Astrocyte (in vitro differentiated cells and primary cell): ENCODE data around the gene MAPK8IP1.

Experiments
- EZH2 ChIP-seq: IDR thresholded peaks from 2 replicates; pipeline ENCODE4 v1.6.1; 2012; ENCODE audit warnings: mild to moderate bottlenecking, low read length, inconsistent platforms; ENCODE audit not compliant: insufficient read depth
- TF ChIP-seq, protein P1 (sequence below): IDR thresholded peaks from 2 replicates; pipeline ENCODE4 v1.5.1; 2011; ENCODE audit warnings: low read depth, mild to moderate bottlenecking, inconsistent platforms, low read length, moderate library complexity; ENCODE audit not compliant: insufficient read depth

DNA sequence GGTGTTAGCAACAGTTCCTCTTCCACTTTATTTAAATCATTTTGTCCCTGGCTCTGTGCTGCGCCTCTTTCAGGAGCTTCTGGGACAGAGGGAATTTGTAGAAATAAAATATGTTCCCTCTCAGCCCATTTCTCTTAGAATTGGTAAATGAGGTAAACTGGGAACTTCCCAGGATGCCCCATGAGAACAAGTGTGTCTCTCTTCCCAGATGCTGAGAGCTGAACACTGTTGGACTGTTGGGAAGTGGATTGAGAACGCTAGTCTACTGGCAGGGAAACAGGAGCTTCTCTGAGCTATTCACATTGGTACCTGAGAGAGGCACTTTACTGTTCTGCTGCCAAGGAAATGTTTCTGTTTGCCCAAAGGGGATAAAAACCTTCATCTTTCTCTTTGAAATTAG is 34.2 kb upstream of the MAPK8IP1 start:
- TF ChIP-seq, protein P1, sequence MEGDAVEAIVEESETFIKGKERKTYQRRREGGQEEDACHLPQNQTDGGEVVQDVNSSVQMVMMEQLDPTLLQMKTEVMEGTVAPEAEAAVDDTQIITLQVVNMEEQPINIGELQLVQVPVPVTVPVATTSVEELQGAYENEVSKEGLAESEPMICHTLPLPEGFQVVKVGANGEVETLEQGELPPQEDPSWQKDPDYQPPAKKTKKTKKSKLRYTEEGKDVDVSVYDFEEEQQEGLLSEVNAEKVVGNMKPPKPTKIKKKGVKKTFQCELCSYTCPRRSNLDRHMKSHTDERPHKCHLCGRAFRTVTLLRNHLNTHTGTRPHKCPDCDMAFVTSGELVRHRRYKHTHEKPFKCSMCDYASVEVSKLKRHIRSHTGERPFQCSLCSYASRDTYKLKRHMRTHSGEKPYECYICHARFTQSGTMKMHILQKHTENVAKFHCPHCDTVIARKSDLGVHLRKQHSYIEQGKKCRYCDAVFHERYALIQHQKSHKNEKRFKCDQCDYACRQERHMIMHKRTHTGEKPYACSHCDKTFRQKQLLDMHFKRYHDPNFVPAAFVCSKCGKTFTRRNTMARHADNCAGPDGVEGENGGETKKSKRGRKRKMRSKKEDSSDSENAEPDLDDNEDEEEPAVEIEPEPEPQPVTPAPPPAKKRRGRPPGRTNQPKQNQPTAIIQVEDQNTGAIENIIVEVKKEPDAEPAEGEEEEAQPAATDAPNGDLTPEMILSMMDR, result no peak
- no peak for TF ChIP-seq EZH2
